Activated CD8-positive, alpha-beta T cell treated with anti-CD3 and anti-CD28 coated beads for 36 hours (primary cell): ENCODE results near the gene LRRC71. TPM values are rescaled to one million over a fixed set of nuclear protein-coding genes. Genes with fewer than 3 reads are reported as not detected.

ENCODE experiments used
- ATAC-seq: fragments of 200-7000 bp; cut with Tn5 transposase; one replicate; pipeline ENCODE4 v1.10.0; 2021; ENCODE audit warnings: mild to moderate bottlenecking, moderate library complexity
- CTCF ChIA-PET: fragments of 350-600 bp; sonication (Branson Sonifier 250); formaldehyde crosslinking; loops from one replicate; lab custom pipeline; 2021; ENCODE audit warnings: antibody characterized with exemption; lab: Charles Lee
- POLR2A ChIA-PET: fragments of 350-600 bp; sonication (Branson Sonifier 250); formaldehyde crosslinking; loops from one replicate; lab custom pipeline; 2021; ENCODE audit warnings: antibody characterized with exemption; lab: Charles Lee
- DNase-seq: peaks from one replicate; pipeline ENCODE4 v3.0.0-alpha.2; 2020
- H3K27ac Mint-ChIP-seq: one replicate; pipeline ENCODE4 v1.8.0; 2021; ENCODE audit warnings: mild to moderate bottlenecking, mixed read lengths
- H3K27me3 Mint-ChIP-seq: one replicate; pipeline ENCODE4 v1.8.0; 2021; ENCODE audit warnings: mixed read lengths
- H3K36me3 Mint-ChIP-seq: one replicate; pipeline ENCODE4 v1.8.0; 2021; ENCODE audit warnings: low read depth, mixed read lengths
- H3K4me1 Mint-ChIP-seq: one replicate; pipeline ENCODE4 v1.8.0; 2021; ENCODE audit warnings: low read depth, mixed read lengths
- H3K4me3 Mint-ChIP-seq: one replicate; pipeline ENCODE4 v1.8.0; 2021; ENCODE audit warnings: mild to moderate bottlenecking, moderate library complexity, mixed read lengths
- H3K9me3 Mint-ChIP-seq: one replicate; pipeline ENCODE4 v1.8.0; 2021; ENCODE audit warnings: mixed read lengths
- intact Hi-C: fragments of 100-400 bp; cut with micrococcal nuclease; formaldehyde crosslinking; loops from one replicate; pipeline ENCODE4 v1.10.0; 2022
- total RNA-seq, 2 experiments: library from RNA; stranded (reverse); gene quantifications; one replicate each; pipeline ENCODE4 v1.2.3, GENCODE V29; 2021
- TF ChIP-seq, protein P1 (sequence below): fragments of 200-600 bp; IDR thresholded peaks from one replicate; pipeline ENCODE4 v1.8.0; 2022; ENCODE audit warnings: antibody characterized with exemption, mild to moderate bottlenecking

The LRRC71 gene
- total RNA-seq, 2 experiments from 2014 or later = not detected

DNA sequence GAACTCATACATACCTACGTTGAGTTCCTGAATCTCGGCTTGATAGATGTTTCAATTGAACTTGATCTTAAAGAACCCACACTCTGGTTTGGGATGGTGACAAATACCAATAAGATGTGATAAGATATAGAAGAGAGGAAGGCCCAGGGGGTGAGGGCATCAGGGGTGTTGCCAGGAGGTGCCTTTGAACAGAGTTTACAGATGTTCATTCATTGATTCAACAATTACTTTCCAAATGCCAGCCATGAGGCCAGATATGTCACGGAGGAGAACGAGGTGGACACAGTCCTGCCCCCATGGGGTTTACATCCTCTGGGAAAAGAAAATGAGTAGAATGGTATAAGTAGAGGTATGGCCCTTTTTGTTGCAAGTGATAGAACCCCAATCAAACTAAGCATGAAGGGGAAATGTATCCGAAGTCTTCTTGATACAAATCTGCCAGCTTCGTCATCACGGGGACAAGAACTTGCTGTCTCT, 659 bp downstream of the LRRC71 start:
- intact Hi-C loops = no loop called here
- no peak overlapping the region for H3K27ac Mint-ChIP-seq
- CTCF ChIA-PET = interaction anchor here (1.1 to 2.3 kb wide), 3 partner anchors 21 to 195 kb away, joined by 5 to 8 read pairs (median 5); no protein-coding TSS in a partner anchor
- no peak overlapping the region for H3K4me3 Mint-ChIP-seq
- no peak for ATAC-seq
- DNase-seq = no peak
- H3K27me3 Mint-ChIP-seq = peaks cover 76% of the 10 kb centered on the region
- H3K36me3 Mint-ChIP-seq = no peaks in the 10 kb centered on the region
- POLR2A ChIA-PET = no interaction called here
- TF ChIP-seq, protein P1, sequence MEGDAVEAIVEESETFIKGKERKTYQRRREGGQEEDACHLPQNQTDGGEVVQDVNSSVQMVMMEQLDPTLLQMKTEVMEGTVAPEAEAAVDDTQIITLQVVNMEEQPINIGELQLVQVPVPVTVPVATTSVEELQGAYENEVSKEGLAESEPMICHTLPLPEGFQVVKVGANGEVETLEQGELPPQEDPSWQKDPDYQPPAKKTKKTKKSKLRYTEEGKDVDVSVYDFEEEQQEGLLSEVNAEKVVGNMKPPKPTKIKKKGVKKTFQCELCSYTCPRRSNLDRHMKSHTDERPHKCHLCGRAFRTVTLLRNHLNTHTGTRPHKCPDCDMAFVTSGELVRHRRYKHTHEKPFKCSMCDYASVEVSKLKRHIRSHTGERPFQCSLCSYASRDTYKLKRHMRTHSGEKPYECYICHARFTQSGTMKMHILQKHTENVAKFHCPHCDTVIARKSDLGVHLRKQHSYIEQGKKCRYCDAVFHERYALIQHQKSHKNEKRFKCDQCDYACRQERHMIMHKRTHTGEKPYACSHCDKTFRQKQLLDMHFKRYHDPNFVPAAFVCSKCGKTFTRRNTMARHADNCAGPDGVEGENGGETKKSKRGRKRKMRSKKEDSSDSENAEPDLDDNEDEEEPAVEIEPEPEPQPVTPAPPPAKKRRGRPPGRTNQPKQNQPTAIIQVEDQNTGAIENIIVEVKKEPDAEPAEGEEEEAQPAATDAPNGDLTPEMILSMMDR = no peak
- H3K9me3 Mint-ChIP-seq = no peaks in the 10 kb centered on the region
- peaks cover 20% of the 10 kb centered on the region for H3K4me1 Mint-ChIP-seq

- Mint-ChIP-seq H3K4me3 (no peak overlapping the region), H3K27me3 (peaks cover 87% of the 10 kb centered on the region)
- POLR2A ChIA-PET = interaction anchor here (1.6 kb wide), 1 partner anchor 10 kb away, joined by 4 read pairs; no protein-coding TSS in a partner anchor
Observed at GRCh38 chr1:156922986-156923669, 2.7 kb downstream of the LRRC71 start.

DNA sequence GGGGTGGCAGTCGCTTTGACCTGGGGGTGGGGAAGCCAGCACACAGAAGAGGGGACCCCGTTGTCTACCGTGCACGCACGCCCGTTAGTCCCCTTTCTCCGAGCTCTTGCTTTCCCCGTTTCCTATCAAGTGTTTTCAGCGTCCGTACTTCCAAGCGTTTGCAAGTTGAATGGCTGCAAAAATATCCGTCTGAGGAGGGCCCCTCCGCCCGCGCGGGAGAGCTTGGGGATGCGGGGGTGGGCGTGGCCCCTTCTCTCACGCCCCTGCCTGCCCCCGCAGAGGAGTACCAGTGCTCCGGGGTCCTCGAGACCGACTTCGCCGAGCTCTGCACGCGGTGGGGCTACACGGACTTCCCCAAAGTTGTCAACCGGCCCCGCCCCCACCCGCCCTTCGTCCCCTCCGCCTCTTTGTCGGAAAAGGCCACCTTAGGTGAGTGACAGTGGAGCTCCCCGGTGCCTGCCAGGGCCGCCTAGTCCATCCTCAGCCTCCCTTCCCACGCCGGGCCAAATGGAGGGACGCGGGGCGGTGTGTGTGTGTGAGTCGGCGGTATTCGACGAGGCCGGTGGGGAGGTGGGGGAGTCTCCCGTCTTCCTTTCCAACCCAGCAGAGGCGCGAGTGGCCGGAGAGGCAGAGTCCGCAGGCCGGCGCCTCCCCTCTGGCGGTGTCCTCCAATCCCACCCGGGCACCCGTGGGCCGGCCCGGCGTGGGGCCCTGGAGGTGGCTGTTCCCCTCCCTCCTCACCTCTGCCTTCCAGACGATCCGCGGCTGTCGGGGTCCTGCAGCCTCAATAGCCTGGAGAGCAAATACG, 3.4 kb downstream of the LRRC71 start:
- Mint-ChIP-seq H3K9me3 (no peaks in the 10 kb centered on the region), H3K27me3 (peaks cover 87% of the 10 kb centered on the region), H3K4me3 (no peak overlapping the region), H3K36me3 (no peaks in the 10 kb centered on the region), H3K4me1 (peaks cover 33% of the 10 kb centered on the region), H3K27ac (no peak overlapping the region)
- intact Hi-C loops = no loop called here
- POLR2A ChIA-PET = interaction anchor here (1.6 kb wide), 1 partner anchor 11 kb away, joined by 4 read pairs; no protein-coding TSS in a partner anchor
- TF ChIP-seq, protein P1 = no peak
- CTCF ChIA-PET = interaction anchor here (0.7 to 7.3 kb wide), 10 partner anchors 13 to 305 kb away, joined by 3 to 94 read pairs (median 3); partner anchors contain the start of genes NTRK1 and PEAR1
- no peak for DNase-seq
- ATAC-seq = no peak

More at GRCh38 chr1:156922986-156923669, 2.7 kb downstream of the LRRC71 start:
- CTCF ChIA-PET = interaction anchor here (0.9 to 7.3 kb wide), 12 partner anchors 9 to 247 kb away, joined by 3 to 94 read pairs (median 4); partner anchors contain the start of genes NTRK1 and PEAR1
- DNase-seq = no peak
- Mint-ChIP-seq H3K27ac (no peak overlapping the region), H3K4me1 (peaks cover 33% of the 10 kb centered on the region), H3K36me3 (no peaks in the 10 kb centered on the region), H3K9me3 (no peaks in the 10 kb centered on the region)
- intact Hi-C loops = no loop called here
- ATAC-seq = no peak
- TF ChIP-seq, protein P1 = no peak

DNA sequence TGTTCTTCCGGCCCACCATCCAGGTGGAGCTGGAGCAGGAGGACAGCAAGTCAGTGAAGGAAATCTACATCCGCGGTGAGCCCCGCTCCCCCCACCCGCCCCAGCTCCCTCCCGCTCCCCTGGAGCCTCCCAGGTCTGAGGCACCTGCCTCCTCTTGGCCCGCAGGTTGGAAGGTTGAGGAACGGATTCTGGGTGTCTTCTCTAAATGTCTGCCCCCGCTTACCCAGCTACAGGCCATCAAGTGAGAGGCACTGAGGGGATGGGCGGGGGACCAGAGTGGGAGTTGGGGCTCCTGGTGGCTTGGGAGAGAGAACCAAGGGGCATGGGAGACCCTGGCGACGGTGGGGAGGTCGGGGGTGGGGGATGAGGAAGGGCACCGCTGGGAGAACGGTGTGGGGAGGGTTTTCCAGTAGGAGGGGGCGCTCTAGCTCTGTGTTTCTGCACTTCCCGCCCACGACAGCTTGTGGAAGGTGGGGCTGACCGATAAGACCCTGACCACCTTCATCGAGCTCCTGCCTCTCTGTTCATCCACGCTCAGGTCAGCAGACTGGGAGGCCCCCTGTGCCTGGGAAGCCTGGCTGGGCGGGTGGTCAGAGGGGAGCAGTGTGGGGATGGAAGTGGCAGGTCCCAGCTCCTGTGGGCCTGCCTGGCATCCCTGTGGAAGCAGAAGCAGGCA, 4.2 kb downstream of the LRRC71 start:
- intact Hi-C loops = loop anchor here (5.0 kb wide), 1 partner anchor 32 kb away; the partner anchor contains the start of gene PEAR1

More for the DNA sequence above, 4.2 kb downstream of the LRRC71 start:
- H3K36me3 Mint-ChIP-seq = no peaks in the 10 kb centered on the region
- TF ChIP-seq, protein P1 = no peak
- peaks cover 91% of the 10 kb centered on the region for H3K27me3 Mint-ChIP-seq
- ATAC-seq (no peak), DNase-seq (no peak)
- peaks cover 33% of the 10 kb centered on the region for H3K4me1 Mint-ChIP-seq
- ChIA-PET CTCF (interaction anchor here (0.7 to 7.3 kb wide), 11 partner anchors 13 to 306 kb away, joined by 3 to 94 read pairs (median 3); partner anchors contain the start of genes NTRK1 and PEAR1), POLR2A (interaction anchor here (1.6 kb wide), 1 partner anchor 11 kb away, joined by 4 read pairs; no protein-coding TSS in a partner anchor)
- H3K27ac Mint-ChIP-seq = no peak overlapping the region
- no peak overlapping the region for H3K4me3 Mint-ChIP-seq
- H3K9me3 Mint-ChIP-seq = no peaks in the 10 kb centered on the region
